Ishikawa (cell line): ENCODE results near the gene KCNJ15.

ENCODE experiments used
- FOXM1 ChIP-seq: IDR thresholded peaks from 2 replicates; pipeline ENCODE4 v1.6.1; 2012; ENCODE audit warnings: low read depth, borderline replicate concordance
- REST ChIP-seq: IDR thresholded peaks from 2 replicates; pipeline ENCODE4 v1.6.1; 2012; ENCODE audit warnings: low read depth, mild to moderate bottlenecking
- TAF1 ChIP-seq: IDR thresholded peaks from 2 replicates; pipeline ENCODE4 v1.6.1; 2012; ENCODE audit warnings: low read depth, mild to moderate bottlenecking
- YY1 ChIP-seq: IDR thresholded peaks from 2 replicates; pipeline ENCODE4 v1.6.1; 2012; ENCODE audit warnings: low read depth

DNA sequence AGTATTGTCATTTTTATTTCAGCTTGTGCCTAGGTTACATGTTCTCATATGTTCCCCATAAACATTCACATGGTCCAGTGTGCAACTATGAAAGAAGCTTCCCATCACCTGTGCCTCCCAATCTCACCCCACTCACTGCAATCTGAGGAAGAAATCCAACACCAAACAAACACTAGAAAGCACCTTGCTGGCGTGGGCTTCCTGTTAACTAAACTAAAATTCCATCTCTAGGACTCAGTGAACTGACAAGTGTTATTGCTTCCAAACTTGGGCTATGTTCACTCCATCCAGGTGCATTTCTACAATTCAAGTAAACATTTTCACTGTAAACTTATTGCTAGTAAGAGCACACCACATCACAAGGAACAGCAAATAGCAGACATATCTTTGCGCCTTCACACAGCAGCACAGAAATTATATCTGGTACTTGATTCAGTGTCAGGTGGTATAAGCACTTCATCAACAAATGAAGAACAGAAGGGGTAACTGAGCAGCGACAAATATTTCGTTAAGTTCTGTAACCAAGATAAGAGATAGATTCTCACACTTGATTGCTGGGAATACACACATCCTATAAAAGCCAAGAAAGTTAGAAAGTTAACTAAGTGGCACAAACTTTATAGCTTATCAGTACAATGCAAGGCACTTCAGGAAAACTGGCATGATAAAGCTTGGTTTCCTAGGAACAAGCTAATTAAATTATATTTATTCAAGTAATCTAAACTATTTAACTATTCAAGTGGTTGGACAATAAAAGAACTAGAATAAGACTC, 8.9 kb upstream of the KCNJ15 start:
- TF ChIP-seq FOXM1 (no peak), REST (no peak), YY1 (no peak), TAF1 (no peak)
